HEK293 (cell line): ENCODE data around the gene TMEM233.

ENCODE experiments used
- OSR2 ChIP-seq: fragments of 450-650 bp; formaldehyde crosslinking; IDR thresholded peaks from 2 replicates; pipeline ENCODE4 v1.5.1; 2016; ENCODE audit warnings: missing biosample characterization, missing genetic modification characterization
- ZXDB ChIP-seq: fragments of 450-650 bp; formaldehyde crosslinking; IDR thresholded peaks from 2 replicates; pipeline ENCODE4 v1.5.1; 2016; ENCODE audit warnings: missing biosample characterization, missing genetic modification characterization
- TF ChIP-seq, protein P1 (sequence below): sonication (generic); formaldehyde crosslinking; IDR thresholded peaks from 2 replicates; pipeline ENCODE4 v1.8.1; 2022; ENCODE audit warnings: mild to moderate bottlenecking, moderate library complexity, missing genetic modification reagents

- TF ChIP-seq ZXDB (tag by site-specific recombination) (no peak), OSR2 (no peak)
- TF ChIP-seq, protein P1, sequence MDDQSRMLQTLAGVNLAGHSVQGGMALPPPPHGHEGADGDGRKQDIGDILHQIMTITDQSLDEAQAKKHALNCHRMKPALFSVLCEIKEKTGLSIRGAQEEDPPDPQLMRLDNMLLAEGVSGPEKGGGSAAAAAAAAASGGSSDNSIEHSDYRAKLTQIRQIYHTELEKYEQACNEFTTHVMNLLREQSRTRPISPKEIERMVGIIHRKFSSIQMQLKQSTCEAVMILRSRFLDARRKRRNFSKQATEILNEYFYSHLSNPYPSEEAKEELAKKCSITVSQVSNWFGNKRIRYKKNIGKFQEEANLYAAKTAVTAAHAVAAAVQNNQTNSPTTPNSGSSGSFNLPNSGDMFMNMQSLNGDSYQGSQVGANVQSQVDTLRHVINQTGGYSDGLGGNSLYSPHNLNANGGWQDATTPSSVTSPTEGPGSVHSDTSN, result no peak
Measured at GRCh38 chr12:119664642-119665041, 71.1 kb downstream of the TMEM233 start.
